ENCODE results near the gene CDC42BPB. TPM values are rescaled to one million over a fixed set of nuclear protein-coding genes. Genes with fewer than 3 reads are reported as not detected.

Gene CDC42BPB
- total and polyA plus RNA-seq, 8 donors = 73.4 to 91.4 (median 79.5) TPM

- no peak for TF ChIP-seq CTCF (IDR thresholded peaks at IDR 0.05)
- no peaks in the 10 kb centered on the region for H3K9me3 ChIP-seq
- H3K4me3 ChIP-seq = no peak overlapping the region
- H3K27ac ChIP-seq = peak overlapping the region; percentile 26 to 60
- peaks cover 0 to 30% of the 10 kb centered on the region in 2 donors for H3K27me3 ChIP-seq
- DNase-seq = peak in 1 of 4 donors; percentile 50
- no peaks in the 10 kb centered on the region for H3K36me3 ChIP-seq
- intact Hi-C loops (cut with DNase I) = no loop called here
- no peak for ATAC-seq
- peaks cover 3 to 18% of the 10 kb centered on the region in 2 donors for H3K4me1 ChIP-seq
Observed at GRCh38 chr14:103093856-103094405, 36.6 kb upstream of the CDC42BPB start.

- no peak overlapping the region for H3K27ac ChIP-seq
- H3K4me3 ChIP-seq = peak overlapping the region; percentile 34 to 51
- no peak for TF ChIP-seq CTCF (IDR thresholded peaks at IDR 0.05)
- intact Hi-C loops (cut with DNase I) = no loop called here
- DNase-seq (no peak), ATAC-seq (no peak)
- H3K36me3 ChIP-seq = no peaks in the 10 kb centered on the region
- no peaks in the 10 kb centered on the region for H3K9me3 ChIP-seq
- H3K27me3 ChIP-seq = peaks cover 0 to 26% of the 10 kb centered on the region in 2 donors
- peaks cover 3 to 18% of the 10 kb centered on the region in 2 donors for H3K4me1 ChIP-seq
Observed at GRCh38 chr14:103091883-103092222, 34.5 kb upstream of the CDC42BPB start.

- Histone ChIP-seq H3K36me3 (no peaks in the 10 kb centered on the region), H3K27me3 (peaks cover 0 to 32% of the 10 kb centered on the region in 2 donors), H3K9me3 (no peaks in the 10 kb centered on the region), H3K4me3 (peak overlapping the region; percentile 34 to 51), H3K27ac (no peak overlapping the region), H3K4me1 (peaks cover 3 to 18% of the 10 kb centered on the region in 2 donors)
- DNase-seq = peak in 2 of 4 donors; percentile 69 to 90
- intact Hi-C loops (cut with DNase I) = no loop called here
- ATAC-seq = peak; percentile 87
- peak; percentile 12 to 45 for TF ChIP-seq CTCF (IDR thresholded peaks at IDR 0.05)
Observed at GRCh38 chr14:103091041-103091882, 33.9 kb upstream of the CDC42BPB start.

- Histone ChIP-seq H3K27ac (no peak overlapping the region), H3K4me3 (peak overlapping the region in 1 of 2 donors; percentile 51), H3K9me3 (no peaks in the 10 kb centered on the region), H3K27me3 (peaks cover 1 to 39% of the 10 kb centered on the region in 2 donors), H3K4me1 (peaks cover 3 to 15% of the 10 kb centered on the region in 2 donors), H3K36me3 (no peaks in the 10 kb centered on the region)
- no peak for TF ChIP-seq CTCF (IDR thresholded peaks at IDR 0.05)
- ATAC-seq (no peak), DNase-seq (peak in 1 of 4 donors; percentile 48)
- intact Hi-C loops (cut with DNase I) = no loop called here
Observed at GRCh38 chr14:103090481-103091020, 33.2 kb upstream of the CDC42BPB start.

All from left lung (tissue), 10 donors.